ENCODE measurements around the gene DLG5. TPM values are rescaled to one million over a fixed set of nuclear protein-coding genes. Genes with fewer than 3 reads are reported as not detected.

The DLG5 gene
- total RNA-seq, 4 donors from 2014 or later = 28.6 to 51.2 (median 40.3) TPM

GRCh38 chr10:77788496-77789010, 138.0 kb downstream of the DLG5 start:
- H3K4me1 ChIP-seq = no peaks in the 10 kb centered on the region
- no peaks in the 10 kb centered on the region for H3K9me3 ChIP-seq
- peaks cover 0 to 44% of the 10 kb centered on the region in 2 donors for H3K36me3 ChIP-seq
- no peaks in the 10 kb centered on the region for H3K27me3 ChIP-seq
- no peak overlapping the region for H3K4me3 ChIP-seq
- ATAC-seq (no peak), DNase-seq (no peak)
- intact Hi-C loops (cut with DNase I; ENCODE audit: low total_unique reads) (no loop called here), in situ Hi-C loops (cut with MboI; ENCODE audit: low sequenced_read_pairs in 4 of 4) (no loop called here)
- TF ChIP-seq POLR2A (IDR thresholded peaks at IDR 0.05) = no peak
- TF ChIP-seq CTCF (IDR thresholded peaks at IDR 0.05 in 4 of 5, conservative IDR thresholded peaks at IDR 0.05 in 1 of 5) = no peak
- no peak overlapping the region for H3K27ac ChIP-seq

GRCh38 chr10:77787440-77787839, 139.1 kb downstream of the DLG5 start:
- no peak overlapping the region for H3K27ac ChIP-seq
- H3K4me1 ChIP-seq = peaks cover 0 to 4% of the 10 kb centered on the region in 2 donors
- TF ChIP-seq POLR2A (IDR thresholded peaks at IDR 0.05) (no peak), CTCF (IDR thresholded peaks at IDR 0.05 in 4 of 5, conservative IDR thresholded peaks at IDR 0.05 in 1 of 5) (no peak)
- in situ Hi-C loops (cut with MboI; ENCODE audit: low sequenced_read_pairs in 4 of 4) (no loop called here), intact Hi-C loops (cut with DNase I; ENCODE audit: low total_unique reads) (no loop called here)
- H3K9me3 ChIP-seq = no peaks in the 10 kb centered on the region
- ATAC-seq (no peak), DNase-seq (no peak)
- H3K4me3 ChIP-seq = no peak overlapping the region
- peaks cover 0 to 33% of the 10 kb centered on the region in 2 donors for H3K36me3 ChIP-seq
- no peaks in the 10 kb centered on the region for H3K27me3 ChIP-seq

- H3K27ac ChIP-seq = no peak overlapping the region
- H3K36me3 ChIP-seq = peaks cover 0 to 28% of the 10 kb centered on the region in 2 donors
- ATAC-seq = no peak
- no peaks in the 10 kb centered on the region for H3K27me3 ChIP-seq
- DNase-seq = no peak
- H3K9me3 ChIP-seq = no peaks in the 10 kb centered on the region
- in situ Hi-C loops (cut with MboI; ENCODE audit: low sequenced_read_pairs in 4 of 4) = no loop called here
- TF ChIP-seq POLR2A (IDR thresholded peaks at IDR 0.05) (no peak), CTCF (IDR thresholded peaks at IDR 0.05 in 4 of 5, conservative IDR thresholded peaks at IDR 0.05 in 1 of 5) (no peak)
- intact Hi-C loops (cut with DNase I; ENCODE audit: low total_unique reads) = no loop called here
- no peak overlapping the region for H3K4me3 ChIP-seq
- H3K4me1 ChIP-seq = peaks cover 0 to 4% of the 10 kb centered on the region in 2 donors
These were observed 141.7 kb downstream of the DLG5 start for GRCh38 chr10:77784856-77785255.

- intact Hi-C loops (cut with DNase I; ENCODE audit: low total_unique reads) = no loop called here
- DNase-seq (no peak), ATAC-seq (peak; percentile 52 to 57)
- TF ChIP-seq POLR2A (IDR thresholded peaks at IDR 0.05) (no peak), CTCF (IDR thresholded peaks at IDR 0.05 in 4 of 5, conservative IDR thresholded peaks at IDR 0.05 in 1 of 5) (no peak)
- Histone ChIP-seq H3K4me3 (no peak overlapping the region), H3K27ac (peak overlapping the region in 3 of 4 donors; percentile 18 to 58 (median 25)), H3K4me1 (peaks cover 0 to 4% of the 10 kb centered on the region in 2 donors), H3K9me3 (no peaks in the 10 kb centered on the region), H3K27me3 (no peaks in the 10 kb centered on the region), H3K36me3 (peaks cover 0 to 23% of the 10 kb centered on the region in 2 donors)
- in situ Hi-C loops (cut with MboI; ENCODE audit: low sequenced_read_pairs in 4 of 4) = no loop called here
These were observed 144.1 kb downstream of the DLG5 start for GRCh38 chr10:77782328-77783061.

All from gastrocnemius medialis (tissue), 4 donors.